ENCODE data around the gene CTDSPL.

The CTDSPL gene

GRCh38 chr3:38018296-38019266, 156.9 kb downstream of the CTDSPL start:
- no peaks in the 10 kb centered on the region for H3K27me3 Mint-ChIP-seq (ENCODE audit: low read depth)
- TF ChIP-seq CTCF (IDR thresholded peaks at IDR 0.05; ENCODE audit: unreplicated experiment in 3 of 3): no peak

GRCh38 chr3:38019658-38020341, 158.1 kb downstream of the CTDSPL start:
- no peak for TF ChIP-seq CTCF (IDR thresholded peaks at IDR 0.05; ENCODE audit: unreplicated experiment in 3 of 3)
- H3K27ac Mint-ChIP-seq: no peak overlapping the region
- H3K9me3 Mint-ChIP-seq: no peaks in the 10 kb centered on the region
- no peak overlapping the region for H3K4me3 Mint-ChIP-seq
- peaks cover 5% of the 10 kb centered on the region for H3K4me1 Mint-ChIP-seq
- H3K27me3 Mint-ChIP-seq (ENCODE audit: low read depth): no peaks in the 10 kb centered on the region
- H3K36me3 Mint-ChIP-seq (ENCODE audit: low read depth): peaks cover 26% of the 10 kb centered on the region

More at GRCh38 chr3:38018296-38019266, 156.9 kb downstream of the CTDSPL start:
- H3K36me3 Mint-ChIP-seq (ENCODE audit: low read depth): peaks cover 37% of the 10 kb centered on the region
- peaks cover 1% of the 10 kb centered on the region for H3K4me1 Mint-ChIP-seq
- peak overlapping the region in 1 of 3 experiments; percentile 4 for H3K27ac Mint-ChIP-seq
- H3K4me3 Mint-ChIP-seq: no peak overlapping the region
- no peaks in the 10 kb centered on the region for H3K9me3 Mint-ChIP-seq

- Mint-ChIP-seq H3K9me3 (no peaks in the 10 kb centered on the region), H3K27ac (no peak overlapping the region), H3K27me3 (ENCODE audit: low read depth) (no peaks in the 10 kb centered on the region), H3K36me3 (ENCODE audit: low read depth) (peaks cover 21% of the 10 kb centered on the region), H3K4me3 (no peak overlapping the region), H3K4me1 (peaks cover 8% of the 10 kb centered on the region)
- no peak for TF ChIP-seq CTCF (IDR thresholded peaks at IDR 0.05; ENCODE audit: unreplicated experiment in 3 of 3)
These were observed 158.7 kb downstream of the CTDSPL start for GRCh38 chr3:38020342-38020726.

- H3K9me3 Mint-ChIP-seq: no peaks in the 10 kb centered on the region
- no peak overlapping the region for H3K4me3 Mint-ChIP-seq
- H3K4me1 Mint-ChIP-seq: peaks cover 15% of the 10 kb centered on the region
- no peak overlapping the region for H3K27ac Mint-ChIP-seq
- H3K36me3 Mint-ChIP-seq (ENCODE audit: low read depth): peaks cover 12% of the 10 kb centered on the region
- no peaks in the 10 kb centered on the region for H3K27me3 Mint-ChIP-seq (ENCODE audit: low read depth)
- TF ChIP-seq CTCF (IDR thresholded peaks at IDR 0.05; ENCODE audit: unreplicated experiment in 3 of 3): no peak
These were observed 159.5 kb downstream of the CTDSPL start for GRCh38 chr3:38021196-38021595.

GRCh38 chr3:38022301-38022700, 160.6 kb downstream of the CTDSPL start:
- no peak for TF ChIP-seq CTCF (IDR thresholded peaks at IDR 0.05; ENCODE audit: unreplicated experiment in 3 of 3)

More at GRCh38 chr3:38022301-38022700, 160.6 kb downstream of the CTDSPL start:
- no peak overlapping the region for H3K4me3 Mint-ChIP-seq
- H3K27ac Mint-ChIP-seq: no peak overlapping the region
- H3K9me3 Mint-ChIP-seq: no peaks in the 10 kb centered on the region
- peaks cover 15% of the 10 kb centered on the region for H3K4me1 Mint-ChIP-seq
- peaks cover 2% of the 10 kb centered on the region for H3K27me3 Mint-ChIP-seq (ENCODE audit: low read depth)
- H3K36me3 Mint-ChIP-seq (ENCODE audit: low read depth): peaks cover 4% of the 10 kb centered on the region

Data from nephron (organoid).